GM23338 (cell line): Measurements from ENCODE around the gene HDDC3. TPM values are rescaled to one million over a fixed set of nuclear protein-coding genes. Genes with fewer than 3 reads are reported as not detected.

Experiments used
- ATAC-seq: fragments of 200-7000 bp; cut with Tn5 transposase; 3 replicates; pipeline ENCODE4 v1.9.1; 2020
- DNase-seq: peaks from one replicate; pipeline ENCODE4 v3.0.0-alpha.2; 2015; ENCODE audit warnings: low spot score
- H2AFZ ChIP-seq: fragments of 200-600 bp; sonication (generic); 2 replicates; pipeline ENCODE4 v1.8.0; 2016; ENCODE audit warnings: antibody characterized with exemption, mild to moderate bottlenecking, moderate library complexity
- H3F3A ChIP-seq: fragments of 200-600 bp; sonication (generic); replicated peaks from 2 replicates; pipeline ENCODE4 v1.8.0; 2017; ENCODE audit warnings: antibody characterized with exemption, mixed run types, low read depth
- H3K27ac ChIP-seq: fragments of 200-600 bp; sonication (generic); 2 replicates; pipeline ENCODE4 v1.6.1; 2016; ENCODE audit warnings: low read depth
- H3K27me3 ChIP-seq: fragments of 200-600 bp; sonication (generic); 2 replicates; pipeline ENCODE4 v1.8.0; 2016; ENCODE audit warnings: mild to moderate bottlenecking, mixed run types, moderate library complexity; ENCODE audit not compliant: insufficient read depth
- H3K36me3 ChIP-seq: fragments of 200-600 bp; sonication (generic); 2 replicates; pipeline ENCODE4 v1.8.0; 2016; ENCODE audit warnings: mild to moderate bottlenecking; ENCODE audit not compliant: insufficient read depth
- H3K4me1 ChIP-seq: fragments of 200-600 bp; sonication (generic); 2 replicates; pipeline ENCODE4 v1.8.0; 2016; ENCODE audit warnings: mild to moderate bottlenecking, moderate library complexity; ENCODE audit not compliant: insufficient read depth
- H3K4me2 ChIP-seq: fragments of 200-600 bp; sonication (generic); 2 replicates; pipeline ENCODE4 v1.7.1; 2017; ENCODE audit warnings: mixed run types
- H3K4me3 ChIP-seq: fragments of 200-600 bp; sonication (generic); 2 replicates; pipeline ENCODE4 v1.6.1; 2016; ENCODE audit warnings: mixed run types
- H3K79me2 ChIP-seq: fragments of 200-600 bp; sonication (generic); replicated peaks from 2 replicates; pipeline ENCODE4 v1.8.0; 2017; ENCODE audit warnings: mild to moderate bottlenecking; ENCODE audit not compliant: insufficient read depth
- H3K9me2 ChIP-seq: fragments of 200-600 bp; sonication (generic); 2 replicates; pipeline ENCODE4 v1.8.0; 2017; ENCODE audit not compliant: insufficient read depth
- H4K20me1 ChIP-seq: fragments of 200-600 bp; sonication (generic); replicated peaks from 2 replicates; pipeline ENCODE4 v1.8.0; 2017; ENCODE audit warnings: mild to moderate bottlenecking; ENCODE audit not compliant: insufficient read depth
- H3K27ac Mint-ChIP-seq: 2 replicates; pipeline ENCODE4 v1.8.0; 2020; ENCODE audit warnings: inconsistent platforms, mild to moderate bottlenecking, moderate library complexity, mixed read lengths
- H3K27me3 Mint-ChIP-seq: 3 replicates; pipeline ENCODE4 v1.8.0; 2022; ENCODE audit warnings: low read depth, mild to moderate bottlenecking, moderate library complexity, mixed read lengths, inconsistent platforms; ENCODE audit not compliant: insufficient read depth, poor library complexity
- H3K36me3 Mint-ChIP-seq: 3 replicates; pipeline ENCODE4 v1.8.0; 2021; ENCODE audit warnings: low read depth, mild to moderate bottlenecking, inconsistent platforms, moderate library complexity, mixed read lengths
- H3K4me1 Mint-ChIP-seq: 3 replicates; pipeline ENCODE4 v1.8.0; 2020; ENCODE audit warnings: mild to moderate bottlenecking, inconsistent platforms, mixed read lengths
- H3K4me3 Mint-ChIP-seq: 3 replicates; pipeline ENCODE4 v1.8.0; 2021; ENCODE audit warnings: moderate library complexity, mild to moderate bottlenecking, inconsistent platforms, mixed read lengths
- H3K9me3 Mint-ChIP-seq: 3 replicates; pipeline ENCODE4 v1.8.0; 2020; ENCODE audit warnings: moderate library complexity, mild to moderate bottlenecking, inconsistent platforms, mixed read lengths
- CREB1 ChIP-seq: fragments of 250-450 bp; sonication (Bioruptor Pico); IDR thresholded peaks from 2 replicates; pipeline ENCODE4 v1.5.0; 2020; ENCODE audit warnings: low read depth, mild to moderate bottlenecking, moderate library complexity
- ETS1 ChIP-seq: IDR thresholded peaks from 2 replicates; pipeline ENCODE4 v1.6.1; 2016; ENCODE audit warnings: antibody characterized with exemption
- EZH2 ChIP-seq: fragments of 200-600 bp; sonication (generic); IDR thresholded peaks from one replicate; pipeline ENCODE4 v1.8.0; 2017; ENCODE audit warnings: antibody characterized with exemption, mild to moderate bottlenecking, low read depth; ENCODE audit not compliant: unreplicated experiment
- JUNB ChIP-seq: IDR thresholded peaks from one replicate; pipeline ENCODE4 v1.6.1; 2016; ENCODE audit warnings: antibody characterized with exemption; ENCODE audit not compliant: unreplicated experiment
- NANOG ChIP-seq: IDR thresholded peaks from 2 replicates; pipeline ENCODE4 v1.6.1; 2016; ENCODE audit warnings: antibody characterized with exemption, borderline replicate concordance
- POLR2AphosphoS5 ChIP-seq: IDR thresholded peaks from 2 replicates; pipeline ENCODE4 v1.6.1; 2016; ENCODE audit warnings: antibody characterized with exemption, low read depth
- STAT1 ChIP-seq: IDR thresholded peaks from one replicate; pipeline ENCODE4 v1.6.1; 2016; ENCODE audit warnings: antibody characterized with exemption; ENCODE audit not compliant: unreplicated experiment
- ZNF114 ChIP-seq: fragments of 250-450 bp; sonication (Bioruptor Pico); IDR thresholded peaks from 2 replicates; pipeline ENCODE4 v1.5.0; 2020; ENCODE audit warnings: mild to moderate bottlenecking, moderate library complexity
- ZNF331 ChIP-seq: fragments of 250-450 bp; sonication (Bioruptor Pico); IDR thresholded peaks from 2 replicates; pipeline ENCODE4 v1.5.0; 2020; ENCODE audit warnings: low read depth, mild to moderate bottlenecking, moderate library complexity
- polyA plus RNA-seq: library from polyadenylated mRNA; unstranded; fragments of >200 nt; fragmentation: Nextera tagmentation; extraction: Ambion mirVana; gene quantifications from 2 replicates; pipeline ENCODE4 v1.2.1, GENCODE V29; 2016
- total RNA-seq: library from RNA; depleted of rRNA; stranded (reverse); fragments of >200 nt; shearing (Covaris generic); gene quantifications from 2 replicates; pipeline ENCODE4 v1.2.3, GENCODE V29; 2014
- TF ChIP-seq, protein P1 (sequence below), 2 experiments: fragments of 200-600 bp in 1 of 2; sonication (generic) in 1 of 2; conservative IDR thresholded peaks; 2 replicates each; pipeline versions ENCODE4 v1.5.1 to v1.6.1; 2016 to 2017; ENCODE audit warnings: antibody characterized with exemption in 2 of 2, low read depth in 2 of 2, mild to moderate bottlenecking in 2 of 2, moderate library complexity in 1 of 2

The HDDC3 gene
- total and polyA plus RNA-seq, 2 experiments from 2014 or later: 17.4 to 19.0 TPM

- no peak overlapping the region for H3K27ac Mint-ChIP-seq
- no peak overlapping the region for H2AFZ ChIP-seq
- H3K36me3 Mint-ChIP-seq: peaks cover 74% of the 10 kb centered on the region
- no peaks in the 10 kb centered on the region for H3K27me3 ChIP-seq
- no peaks in the 10 kb centered on the region for H3K79me2 ChIP-seq
- no peak for TF ChIP-seq ETS1
- no peak for TF ChIP-seq JUNB
- TF ChIP-seq STAT1: no peak
- no peak for TF ChIP-seq ZNF331 (CRISPR knock-in tag)
- no peaks in the 10 kb centered on the region for H3K9me2 ChIP-seq
- peaks cover 7% of the 10 kb centered on the region for H3K27me3 Mint-ChIP-seq
- H3F3A ChIP-seq: no peaks in the 10 kb centered on the region
- H3K27ac ChIP-seq: no peak overlapping the region
- no peaks in the 10 kb centered on the region; the same call in 1 of the 2 replicates for H4K20me1 ChIP-seq
- H3K9me3 Mint-ChIP-seq: no peaks in the 10 kb centered on the region
- H3K4me1 Mint-ChIP-seq: no peaks in the 10 kb centered on the region
- DNase-seq (no peak), ATAC-seq (no peak)
- peaks cover 14% of the 10 kb centered on the region; the same call in 1 of the 2 replicates for H3K36me3 ChIP-seq
- H3K4me3 Mint-ChIP-seq: no peak overlapping the region
- no peak overlapping the region for H3K4me2 ChIP-seq
- no peak overlapping the region for H3K4me3 ChIP-seq
- H3K4me1 ChIP-seq: no peaks in the 10 kb centered on the region
These were observed 15.4 kb upstream of the HDDC3 start for GRCh38 chr15:90947577-90948357.

DNA sequence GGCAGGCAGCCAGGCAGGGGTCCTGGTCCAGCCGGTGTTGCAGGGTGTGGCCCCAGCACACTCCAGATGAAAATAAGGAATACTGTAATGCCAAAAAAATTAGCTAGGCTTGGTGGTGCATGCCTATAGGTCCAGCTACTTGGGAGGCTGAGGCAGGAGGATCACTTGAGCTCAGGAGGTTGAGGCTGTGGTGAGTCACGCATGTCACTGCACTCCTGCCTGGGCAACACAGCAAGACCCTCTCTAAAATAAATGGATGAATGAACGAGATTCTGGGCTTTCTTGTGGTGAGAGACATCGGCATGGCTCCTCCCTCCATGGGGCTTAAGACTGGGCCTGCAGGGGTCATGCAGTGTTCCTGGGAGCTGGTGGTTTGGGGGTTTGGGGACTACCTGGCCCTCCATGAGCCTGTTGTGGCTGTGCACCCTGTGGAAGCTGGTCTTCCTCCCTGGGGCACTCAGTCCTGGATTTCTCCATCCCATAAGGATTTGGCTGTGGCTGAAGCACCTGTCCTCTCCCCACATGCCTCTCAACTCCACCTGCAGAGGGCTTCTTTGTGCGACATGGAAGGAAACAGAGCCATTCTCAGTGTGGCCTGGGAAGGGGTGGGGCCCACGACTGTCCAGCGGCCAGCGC is 14.7 kb upstream of the HDDC3 start:
- H3K4me2 ChIP-seq: no peak overlapping the region
- no peak for DNase-seq
- H3K4me1 ChIP-seq: no peaks in the 10 kb centered on the region
- H3K9me3 Mint-ChIP-seq: no peaks in the 10 kb centered on the region
- no peak overlapping the region for H3K4me3 Mint-ChIP-seq
- H3K4me3 ChIP-seq: no peak overlapping the region
- peaks cover 4% of the 10 kb centered on the region for H3K27me3 Mint-ChIP-seq
- no peaks in the 10 kb centered on the region; the same call in 1 of the 2 replicates for H4K20me1 ChIP-seq
- no peaks in the 10 kb centered on the region for H3K79me2 ChIP-seq
- peaks cover 75% of the 10 kb centered on the region for H3K36me3 Mint-ChIP-seq
- H3K36me3 ChIP-seq: peaks cover 14% of the 10 kb centered on the region; the same call in 1 of the 2 replicates
- H3K9me2 ChIP-seq: no peaks in the 10 kb centered on the region
- no peak; the same call in 2 of the 3 replicates for ATAC-seq
- no peak overlapping the region for H3K27ac Mint-ChIP-seq
- no peak overlapping the region for H2AFZ ChIP-seq
- H3K27me3 ChIP-seq: no peaks in the 10 kb centered on the region
- no peak overlapping the region for H3K27ac ChIP-seq
- TF ChIP-seq ETS1 (no peak), JUNB (no peak), NANOG (no peak), POLR2AphosphoS5 (no peak), CREB1 (CRISPR knock-in tag) (no peak), ZNF114 (CRISPR knock-in tag) (no peak), EZH2 (no peak)
- TF ChIP-seq, protein P1, sequence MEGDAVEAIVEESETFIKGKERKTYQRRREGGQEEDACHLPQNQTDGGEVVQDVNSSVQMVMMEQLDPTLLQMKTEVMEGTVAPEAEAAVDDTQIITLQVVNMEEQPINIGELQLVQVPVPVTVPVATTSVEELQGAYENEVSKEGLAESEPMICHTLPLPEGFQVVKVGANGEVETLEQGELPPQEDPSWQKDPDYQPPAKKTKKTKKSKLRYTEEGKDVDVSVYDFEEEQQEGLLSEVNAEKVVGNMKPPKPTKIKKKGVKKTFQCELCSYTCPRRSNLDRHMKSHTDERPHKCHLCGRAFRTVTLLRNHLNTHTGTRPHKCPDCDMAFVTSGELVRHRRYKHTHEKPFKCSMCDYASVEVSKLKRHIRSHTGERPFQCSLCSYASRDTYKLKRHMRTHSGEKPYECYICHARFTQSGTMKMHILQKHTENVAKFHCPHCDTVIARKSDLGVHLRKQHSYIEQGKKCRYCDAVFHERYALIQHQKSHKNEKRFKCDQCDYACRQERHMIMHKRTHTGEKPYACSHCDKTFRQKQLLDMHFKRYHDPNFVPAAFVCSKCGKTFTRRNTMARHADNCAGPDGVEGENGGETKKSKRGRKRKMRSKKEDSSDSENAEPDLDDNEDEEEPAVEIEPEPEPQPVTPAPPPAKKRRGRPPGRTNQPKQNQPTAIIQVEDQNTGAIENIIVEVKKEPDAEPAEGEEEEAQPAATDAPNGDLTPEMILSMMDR (conservative IDR thresholded peaks at IDR 0.05; ENCODE audit: low read depth in 2 of 2): no peak
- no peaks in the 10 kb centered on the region for H3K4me1 Mint-ChIP-seq
- H3F3A ChIP-seq: no peaks in the 10 kb centered on the region
